ENCODE measurements around the gene MLST8. TPM values are rescaled to one million over a fixed set of nuclear protein-coding genes. Genes with fewer than 3 reads are reported as not detected.

MLST8 gene
- total and polyA plus RNA-seq, 7 donors: 18.8 to 60.5 (median 35.0) TPM

DNA sequence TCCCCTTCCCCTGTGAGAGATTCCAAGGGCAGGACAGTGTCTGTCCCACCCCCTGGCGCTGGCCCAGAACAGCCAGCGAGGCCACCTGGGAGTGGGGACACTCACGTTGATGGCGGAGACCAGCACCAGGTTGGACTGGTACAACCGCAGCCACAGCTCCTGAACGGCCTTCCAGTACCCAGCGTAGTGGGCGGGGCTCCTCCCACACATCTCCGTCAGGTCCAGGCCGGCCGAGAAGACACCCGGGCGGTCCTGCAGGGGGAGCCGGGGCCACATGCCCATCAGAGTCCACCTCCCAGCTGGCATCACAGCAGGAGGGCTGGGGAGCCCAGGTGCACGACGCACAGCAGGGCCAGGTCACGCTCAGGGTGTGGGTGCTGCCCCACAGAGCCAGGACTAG lies 39.0 kb downstream of the MLST8 start:
- TF ChIP-seq, protein P1, sequence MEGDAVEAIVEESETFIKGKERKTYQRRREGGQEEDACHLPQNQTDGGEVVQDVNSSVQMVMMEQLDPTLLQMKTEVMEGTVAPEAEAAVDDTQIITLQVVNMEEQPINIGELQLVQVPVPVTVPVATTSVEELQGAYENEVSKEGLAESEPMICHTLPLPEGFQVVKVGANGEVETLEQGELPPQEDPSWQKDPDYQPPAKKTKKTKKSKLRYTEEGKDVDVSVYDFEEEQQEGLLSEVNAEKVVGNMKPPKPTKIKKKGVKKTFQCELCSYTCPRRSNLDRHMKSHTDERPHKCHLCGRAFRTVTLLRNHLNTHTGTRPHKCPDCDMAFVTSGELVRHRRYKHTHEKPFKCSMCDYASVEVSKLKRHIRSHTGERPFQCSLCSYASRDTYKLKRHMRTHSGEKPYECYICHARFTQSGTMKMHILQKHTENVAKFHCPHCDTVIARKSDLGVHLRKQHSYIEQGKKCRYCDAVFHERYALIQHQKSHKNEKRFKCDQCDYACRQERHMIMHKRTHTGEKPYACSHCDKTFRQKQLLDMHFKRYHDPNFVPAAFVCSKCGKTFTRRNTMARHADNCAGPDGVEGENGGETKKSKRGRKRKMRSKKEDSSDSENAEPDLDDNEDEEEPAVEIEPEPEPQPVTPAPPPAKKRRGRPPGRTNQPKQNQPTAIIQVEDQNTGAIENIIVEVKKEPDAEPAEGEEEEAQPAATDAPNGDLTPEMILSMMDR (IDR thresholded peaks at IDR 0.05): no peak

DNA sequence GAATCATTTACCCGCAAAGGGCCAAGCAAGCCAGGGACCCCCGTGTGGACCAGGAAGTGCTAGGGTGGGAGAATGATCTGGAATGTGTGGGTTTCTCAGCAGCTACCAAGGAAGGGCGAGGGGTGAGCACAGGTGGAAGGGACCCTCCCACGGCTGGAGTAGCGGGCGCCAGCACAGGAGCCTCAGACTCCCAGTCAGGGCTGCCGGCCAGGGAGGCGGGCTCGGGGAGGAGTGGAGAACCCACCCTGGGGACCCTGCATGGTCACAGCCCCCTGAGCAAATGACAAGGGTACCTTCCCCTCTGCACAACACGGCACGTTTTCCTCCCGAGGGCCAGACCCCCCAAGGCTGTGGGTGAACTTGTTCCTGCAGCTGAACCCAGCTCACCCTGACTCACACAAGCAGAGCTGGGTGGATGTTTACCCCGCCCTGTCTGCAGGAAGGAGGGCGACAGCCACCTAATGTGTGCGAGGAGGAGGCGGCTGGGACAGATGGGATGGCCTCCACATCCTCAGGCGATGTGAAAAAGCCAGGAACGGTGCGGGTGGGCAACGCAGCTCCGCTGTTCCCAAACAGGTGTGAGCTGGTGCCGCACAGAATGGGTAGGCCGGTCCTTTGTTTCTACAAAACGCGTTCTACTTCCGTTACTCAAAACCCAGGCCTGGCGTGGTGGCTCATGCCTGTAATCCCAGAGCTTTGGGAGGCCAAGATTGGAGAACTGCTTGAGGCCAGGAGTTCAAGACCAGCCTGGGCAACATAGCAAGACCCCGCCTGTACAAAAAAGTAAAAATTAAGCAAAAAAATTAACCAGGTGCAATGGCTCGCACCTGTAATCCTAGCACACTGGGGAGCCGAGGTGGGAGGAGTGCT lies 39.9 kb downstream of the MLST8 start:
- Histone ChIP-seq H3K4me3 (no peak overlapping the region), H3K27me3 (ENCODE audit: insufficient read depth in 3 of 3, low read length in 2 of 3) (no peaks in the 10 kb centered on the region), H3K9me3 (no peaks in the 10 kb centered on the region), H3K27ac (no peak overlapping the region), H3K4me1 (peaks cover 6% of the 10 kb centered on the region), H3K36me3 (ENCODE audit: insufficient read depth in 1 of 2, low read depth in 1 of 2) (peaks cover 15 to 81% of the 10 kb centered on the region in 2 donors)
- intact Hi-C loops (cut with DNase I): no loop called here
- no peak for DNase-seq
- 91 to 92% (median 92%) methylated on average over 30 of the region's 30 CpGs for WGBS, 3 donors
- no peak for ATAC-seq
- TF ChIP-seq, protein P1 (IDR thresholded peaks at IDR 0.05): no peak

More for the DNA sequence above, 39.0 kb downstream of the MLST8 start:
- no peaks in the 10 kb centered on the region for H3K4me1 ChIP-seq
- DNase-seq: no peak
- 62 to 76% (median 74%) methylated on average over 16 to 17 of the region's 17 CpGs for WGBS, 3 donors
- peak in 1 of 4 donors; percentile 16 for ATAC-seq
- H3K4me3 ChIP-seq: no peak overlapping the region
- no peaks in the 10 kb centered on the region for H3K9me3 ChIP-seq
- H3K27ac ChIP-seq: no peak overlapping the region
- H3K36me3 ChIP-seq (ENCODE audit: insufficient read depth in 1 of 2, low read depth in 1 of 2): peaks cover 15 to 86% of the 10 kb centered on the region in 2 donors
- intact Hi-C loops (cut with DNase I): no loop called here
- no peaks in the 10 kb centered on the region for H3K27me3 ChIP-seq (ENCODE audit: insufficient read depth in 3 of 3, low read length in 2 of 3)

DNA sequence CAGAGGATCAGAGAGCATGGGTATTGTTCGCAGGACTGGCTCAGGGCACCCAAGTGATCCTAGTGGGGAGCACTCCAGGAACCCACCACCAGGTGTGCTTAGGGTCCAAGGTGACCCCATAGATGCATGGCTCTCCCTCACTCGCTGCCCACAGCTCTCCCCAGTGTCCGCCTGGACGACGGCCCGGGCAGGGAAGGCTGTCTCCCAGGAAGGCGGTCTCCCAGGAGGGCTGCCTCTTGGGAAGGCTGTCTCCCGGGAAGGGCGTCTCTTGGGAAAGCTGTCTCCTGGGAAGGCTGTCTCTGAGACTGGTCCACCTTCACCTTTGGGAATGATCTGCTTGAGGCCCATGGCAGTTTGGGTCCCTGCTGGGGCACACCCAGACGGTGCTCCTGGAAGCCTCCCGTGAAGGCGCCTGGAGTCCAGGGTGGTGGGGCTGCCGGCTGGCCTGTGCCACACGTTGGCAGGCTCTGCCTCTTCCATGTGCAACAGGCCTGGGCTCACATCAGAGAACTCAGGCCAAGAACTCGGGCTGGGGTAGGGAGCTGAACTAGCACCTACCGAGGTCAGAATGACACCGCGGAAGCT lies 41.1 kb downstream of the MLST8 start:
- Histone ChIP-seq H3K4me3 (no peak overlapping the region), H3K9me3 (no peaks in the 10 kb centered on the region), H3K4me1 (peaks cover 10% of the 10 kb centered on the region), H3K27ac (no peak overlapping the region), H3K36me3 (ENCODE audit: insufficient read depth in 1 of 2, low read depth in 1 of 2) (peaks cover 15 to 69% of the 10 kb centered on the region in 2 donors), H3K27me3 (ENCODE audit: insufficient read depth in 3 of 3, low read length in 2 of 3) (no peaks in the 10 kb centered on the region)
- peak in 1 of 2 donors; percentile 26 for DNase-seq
- ATAC-seq: no peak
- intact Hi-C loops (cut with DNase I): loop anchor here (2.0 kb wide), 1 partner anchor 20 kb away; no protein-coding TSS in a partner anchor
- TF ChIP-seq, protein P1 (IDR thresholded peaks at IDR 0.05): no peak
- 68 to 76% (median 72%) methylated on average over 18 of the region's 18 CpGs for WGBS, 3 donors

DNA sequence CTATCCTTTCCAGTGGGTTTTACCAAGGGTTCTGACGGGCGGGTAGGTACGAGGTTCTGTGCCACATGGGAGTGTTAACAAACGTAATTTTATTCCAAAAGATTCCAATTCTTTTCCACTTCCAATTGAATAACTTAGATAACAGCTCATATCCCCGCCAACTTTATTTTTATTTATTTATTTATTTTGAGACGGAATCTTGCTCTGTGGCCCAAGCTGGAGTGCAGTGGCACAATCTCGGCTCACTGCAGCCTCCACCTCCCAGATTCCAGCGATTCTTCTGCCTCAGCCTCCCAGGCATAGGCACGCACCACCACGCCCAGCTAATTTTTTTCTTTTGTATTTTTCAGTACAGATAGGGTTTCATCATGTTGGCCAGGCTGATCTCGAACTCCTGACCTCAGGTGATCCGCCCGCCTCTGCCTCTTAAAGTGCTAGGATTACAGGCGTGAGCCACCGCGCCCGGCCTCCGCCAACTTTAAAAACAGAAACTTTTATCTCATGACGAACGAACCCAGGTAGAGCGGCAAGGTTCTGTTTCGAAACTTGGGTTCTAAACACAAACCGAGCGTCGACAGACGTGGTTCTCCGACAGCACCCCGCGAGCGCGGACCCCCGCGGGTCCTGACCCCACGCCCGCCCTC lies 45.5 kb downstream of the MLST8 start:
- intact Hi-C loops (cut with DNase I): loop anchor here in 1 of 2 donors (1.0 to 5.0 kb wide), 3 partner anchors 33 to 93 kb away; partner anchors contain the start of gene TRAF7
- peak; percentile 0 to 41 (median 8) for ATAC-seq
- peak overlapping the region; percentile 87 for H3K27ac ChIP-seq
- H3K4me1 ChIP-seq: peaks cover 18% of the 10 kb centered on the region
- TF ChIP-seq, protein P1 (IDR thresholded peaks at IDR 0.05): no peak
- peak overlapping the region; percentile 73 for H3K4me3 ChIP-seq
- peak in 1 of 2 donors; percentile 71 for DNase-seq
- 2 to 3% (median 3%) methylated on average over 30 to 35 of the region's 35 CpGs for WGBS, 3 donors
- no peaks in the 10 kb centered on the region for H3K27me3 ChIP-seq (ENCODE audit: insufficient read depth in 3 of 3, low read length in 2 of 3)
- H3K9me3 ChIP-seq: no peaks in the 10 kb centered on the region
- H3K36me3 ChIP-seq (ENCODE audit: insufficient read depth in 1 of 2, low read depth in 1 of 2): peaks cover 11 to 61% of the 10 kb centered on the region in 2 donors
